ENCODE data around the gene DCAF15. TPM values are rescaled to one million over a fixed set of nuclear protein-coding genes. Genes with fewer than 3 reads are reported as not detected.
A peak's percentile ranks its signal among the peaks of the same experiment; 100 is the strongest.

DCAF15 gene
- polyA plus RNA-seq, 1 of the 3 experiments (the other 2 are of a cell fraction) = 55.6 TPM

- Histone ChIP-seq H3K9ac (no peak overlapping the region), H3K79me2 (ENCODE audit: insufficient read depth) (peaks cover 35% of the 10 kb centered on the region), H3K27me3 (ENCODE audit: insufficient read depth) (no peaks in the 10 kb centered on the region), H3K36me3 (replicated peaks in 1 of 2; ENCODE audit: control insufficient read depth in 1 of 2, insufficient read depth in 2 of 2, low read length in 1 of 2) (peaks cover 9 to 33% of the 10 kb centered on the region in 2 experiments), H3K4me2 (0 out of 2 replicates have a peak overlapping the region, but pooled peaks have one; percentile 99), H3F3A (replicated peaks; ENCODE audit: insufficient read depth) (no peaks in the 10 kb centered on the region), H3K9me3 (no peaks in the 10 kb centered on the region), H2AFZ (ENCODE audit: low read depth) (no peak overlapping the region), H3K9me2 (no peaks in the 10 kb centered on the region), H3K27ac (ENCODE audit: low read depth in 2 of 2, low read length in 1 of 2) (no peak overlapping the region), H4K20me1 (ENCODE audit: insufficient read depth) (peaks cover 8% of the 10 kb centered on the region; the same call in 1 of the 2 replicates), H3K4me3 (ENCODE audit: low read depth in 2 of 2, low read length in 1 of 2) (no peak overlapping the region), H3K4me1 (ENCODE audit: control insufficient read depth in 1 of 2, insufficient read depth in 2 of 2, low read depth in 1 of 2, low read length in 1 of 2) (peaks cover 0 to 20% of the 10 kb centered on the region in 2 experiments; a peak in 1 of 4 replicates)
- no peak for DNase-seq
- CTCF ChIA-PET = interaction anchor here (0.8 to 5.1 kb wide), 6 partner anchors 14 to 89 kb away, joined by 3 to 19 read pairs (median 6); partner anchors contain the start of gene IL27RA
- TF ChIP-seq RFX5 (IDR thresholded peaks at IDR 0.05; ENCODE audit: low read length) = no peak
- TF ChIP-seq RAD21 (IDR thresholded peaks at IDR 0.05; ENCODE audit: low read length) = no peak
- TF ChIP-seq EP300 (IDR thresholded peaks at IDR 0.05; ENCODE audit: borderline replicate concordance in 1 of 2, low read depth in 1 of 2, low read length in 1 of 2) = no peak
- TF ChIP-seq FOXJ3 (CRISPR knock-in tag; IDR thresholded peaks at IDR 0.05) = no peak
- TF ChIP-seq FOXM1 (IDR thresholded peaks at IDR 0.05; ENCODE audit: low read depth) = no peak
- TF ChIP-seq, protein P1, sequence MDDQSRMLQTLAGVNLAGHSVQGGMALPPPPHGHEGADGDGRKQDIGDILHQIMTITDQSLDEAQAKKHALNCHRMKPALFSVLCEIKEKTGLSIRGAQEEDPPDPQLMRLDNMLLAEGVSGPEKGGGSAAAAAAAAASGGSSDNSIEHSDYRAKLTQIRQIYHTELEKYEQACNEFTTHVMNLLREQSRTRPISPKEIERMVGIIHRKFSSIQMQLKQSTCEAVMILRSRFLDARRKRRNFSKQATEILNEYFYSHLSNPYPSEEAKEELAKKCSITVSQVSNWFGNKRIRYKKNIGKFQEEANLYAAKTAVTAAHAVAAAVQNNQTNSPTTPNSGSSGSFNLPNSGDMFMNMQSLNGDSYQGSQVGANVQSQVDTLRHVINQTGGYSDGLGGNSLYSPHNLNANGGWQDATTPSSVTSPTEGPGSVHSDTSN (IDR thresholded peaks at IDR 0.05) = no peak
- no peak for TF ChIP-seq POLR2AphosphoS5 (IDR thresholded peaks at IDR 0.05; ENCODE audit: low read depth, low read length)
- TF ChIP-seq NFIC (IDR thresholded peaks at IDR 0.05; ENCODE audit: borderline replicate concordance) = no peak
- TF ChIP-seq MEF2A (IDR thresholded peaks at IDR 0.05; ENCODE audit: borderline replicate concordance, low read depth) = no peak
- TF ChIP-seq TAF1 (IDR thresholded peaks at IDR 0.05; ENCODE audit: borderline replicate concordance, low read depth, low read length) = no peak
- 95% methylated on average over 8 of the region's 15 CpGs for WGBS (ENCODE audit: low lambda C conversion rate)
- POLR2A ChIA-PET = interaction anchor here (3.5 kb wide), 1 partner anchor 16 kb away, joined by 24 read pairs; the partner anchor contains the start of gene PODNL1
Measured at GRCh38 chr19:13954185-13954584, 1.9 kb downstream of the DCAF15 start.

- POLR2A ChIA-PET = no interaction called here
- WGBS (ENCODE audit: low lambda C conversion rate) = 98% methylated on average over 16 of the region's 42 CpGs
- CTCF ChIA-PET = interaction anchor here (1.2 to 5.1 kb wide), 4 partner anchors 24 to 116 kb away, joined by 3 to 19 read pairs (median 3); partner anchors contain the start of genes IL27RA and MISP3
Measured at GRCh38 chr19:13955662-13956364, 3.5 kb downstream of the DCAF15 start.

More at GRCh38 chr19:13955662-13956364, 3.5 kb downstream of the DCAF15 start:
- Histone ChIP-seq H3K4me1 (ENCODE audit: control insufficient read depth in 1 of 2, insufficient read depth in 2 of 2, low read depth in 1 of 2, low read length in 1 of 2) (peaks cover 0 to 20% of the 10 kb centered on the region in 2 experiments; a peak in 1 of 4 replicates), H3K4me2 (no peak overlapping the region), H3K27me3 (ENCODE audit: insufficient read depth) (no peaks in the 10 kb centered on the region), H3K4me3 (ENCODE audit: low read depth in 2 of 2, low read length in 1 of 2) (no peak overlapping the region), H2AFZ (ENCODE audit: low read depth) (no peak overlapping the region), H3K9me2 (no peaks in the 10 kb centered on the region), H3K9me3 (no peaks in the 10 kb centered on the region), H3K27ac (ENCODE audit: low read depth in 2 of 2, low read length in 1 of 2) (no peak overlapping the region), H4K20me1 (ENCODE audit: insufficient read depth) (peaks cover 8% of the 10 kb centered on the region; the same call in 1 of the 2 replicates), H3K36me3 (replicated peaks in 1 of 2; ENCODE audit: control insufficient read depth in 1 of 2, insufficient read depth in 2 of 2, low read length in 1 of 2) (peaks cover 9 to 47% of the 10 kb centered on the region in 2 experiments), H3F3A (replicated peaks; ENCODE audit: insufficient read depth) (peaks cover 3% of the 10 kb centered on the region), H3K79me2 (ENCODE audit: insufficient read depth) (peaks cover 35% of the 10 kb centered on the region), H3K9ac (no peak overlapping the region)
- TF ChIP-seq, protein P2, sequence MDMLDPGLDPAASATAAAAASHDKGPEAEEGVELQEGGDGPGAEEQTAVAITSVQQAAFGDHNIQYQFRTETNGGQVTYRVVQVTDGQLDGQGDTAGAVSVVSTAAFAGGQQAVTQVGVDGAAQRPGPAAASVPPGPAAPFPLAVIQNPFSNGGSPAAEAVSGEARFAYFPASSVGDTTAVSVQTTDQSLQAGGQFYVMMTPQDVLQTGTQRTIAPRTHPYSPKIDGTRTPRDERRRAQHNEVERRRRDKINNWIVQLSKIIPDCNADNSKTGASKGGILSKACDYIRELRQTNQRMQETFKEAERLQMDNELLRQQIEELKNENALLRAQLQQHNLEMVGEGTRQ (IDR thresholded peaks at IDR 0.05; ENCODE audit: borderline replicate concordance, low read depth, low read length) = no peak
- TF ChIP-seq ELF1 (IDR thresholded peaks at IDR 0.05) = no peak
- no peak for TF ChIP-seq TAF1 (IDR thresholded peaks at IDR 0.05; ENCODE audit: borderline replicate concordance, low read depth, low read length)
- no peak for TF ChIP-seq RAD21 (IDR thresholded peaks at IDR 0.05; ENCODE audit: low read length)
- TF ChIP-seq, protein P3, sequence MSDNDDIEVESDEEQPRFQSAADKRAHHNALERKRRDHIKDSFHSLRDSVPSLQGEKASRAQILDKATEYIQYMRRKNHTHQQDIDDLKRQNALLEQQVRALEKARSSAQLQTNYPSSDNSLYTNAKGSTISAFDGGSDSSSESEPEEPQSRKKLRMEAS (IDR thresholded peaks at IDR 0.05; ENCODE audit: low read depth) = no peak
- TF ChIP-seq CHD2 (IDR thresholded peaks at IDR 0.05; ENCODE audit: low read length, partially characterized antibody) = no peak
- TF ChIP-seq IRF3 (IDR thresholded peaks at IDR 0.05; ENCODE audit: low read depth, low read length) = no peak
- TF ChIP-seq GABPA (IDR thresholded peaks at IDR 0.05; ENCODE audit: low read depth) = no peak
- no peak for TF ChIP-seq SIN3A (IDR thresholded peaks at IDR 0.05; ENCODE audit: borderline replicate concordance, low read depth, low read length)
- DNase-seq = no peak

Data from SK-N-SH (cell line).